HTERT RPE-1 (cell line): ENCODE results near the gene RBP7.

Experiments used
- in situ Hi-C: fragments of 300-500 bp; cut with MboI; formaldehyde crosslinking; loops from 4 replicates; pipeline ENCODE4 v1.14.3; 2020; ENCODE audit warnings: low sequenced_read_pairs

RBP7 gene

GRCh38 chr1:10064416-10065343 is 67.7 kb downstream of the RBP7 start:
- in situ Hi-C loops = no loop called here

GRCh38 chr1:10065344-10065685 is 68.3 kb downstream of the RBP7 start:
- in situ Hi-C loops = no loop called here
